Activated CD8-positive, alpha-beta memory T cell treated with anti-CD3 and anti-CD28 coated beads for 48 hours (primary cell): ENCODE measurements around the gene PNPLA4.

ENCODE experiments used
- DNase-seq, 3 experiments: peaks; one replicate each; pipeline ENCODE4 v3.0.0-alpha.2; 2020; ENCODE audit warnings: low read depth in 2 of 3, low spot score in 2 of 3

The PNPLA4 gene

GRCh38 chrX:7872042-7872441 lies 55.2 kb downstream of the PNPLA4 start:
- no peak for DNase-seq

- no peak for DNase-seq
Measured at GRCh38 chrX:7852166-7852565, 75.0 kb downstream of the PNPLA4 start.
